Sigmoid colon (tissue), 4 donors: ENCODE measurements around the gene LILRB2.

Experiments
- POLR2A ChIP-seq, 2 donors: fragments of 450-650 bp; IDR thresholded peaks; one replicate each; pipeline ENCODE4 v1.6.1; 2016; ENCODE audit warnings: antibody characterized with exemption in 2 of 2, mild to moderate bottlenecking in 2 of 2, moderate library complexity in 2 of 2
- POLR2AphosphoS5 ChIP-seq, 4 donors: sonication (generic); formaldehyde crosslinking; IDR thresholded peaks; one replicate each; pipeline ENCODE4 v1.6.1; 2017; ENCODE audit warnings: antibody characterized with exemption in 4 of 4
- TF ChIP-seq, protein P1 (sequence below), 4 experiments: fragments of 450-650 bp in 3 of 4; fragments of 200-600 bp in 1 of 4; IDR thresholded peaks; one replicate each; pipeline ENCODE4 v1.5.1; 2016 to 2019; ENCODE audit warnings: antibody characterized with exemption in 4 of 4, mild to moderate bottlenecking in 3 of 4, moderate library complexity in 2 of 4

DNA sequence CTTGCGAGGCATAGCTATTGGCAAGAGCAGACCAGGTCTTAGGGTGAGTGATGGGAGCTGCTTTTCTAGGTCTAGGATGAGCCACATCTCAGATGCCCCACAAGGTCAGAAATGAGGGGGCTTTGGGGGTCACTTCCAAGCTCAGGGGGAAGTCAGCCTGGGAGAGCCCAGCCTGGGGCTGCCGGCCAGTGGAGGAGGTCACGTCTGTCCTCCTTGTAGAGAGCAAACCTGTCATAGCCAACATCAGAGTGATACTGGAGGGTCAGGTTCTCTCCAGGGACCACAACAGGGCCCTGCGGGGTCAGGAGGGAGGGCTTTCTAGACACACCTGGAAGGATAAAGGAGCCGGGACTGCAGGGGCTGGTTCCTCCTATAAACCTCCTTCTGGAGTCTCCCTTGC lies 29.6 kb upstream of the LILRB2 start:
- TF ChIP-seq, protein P1, sequence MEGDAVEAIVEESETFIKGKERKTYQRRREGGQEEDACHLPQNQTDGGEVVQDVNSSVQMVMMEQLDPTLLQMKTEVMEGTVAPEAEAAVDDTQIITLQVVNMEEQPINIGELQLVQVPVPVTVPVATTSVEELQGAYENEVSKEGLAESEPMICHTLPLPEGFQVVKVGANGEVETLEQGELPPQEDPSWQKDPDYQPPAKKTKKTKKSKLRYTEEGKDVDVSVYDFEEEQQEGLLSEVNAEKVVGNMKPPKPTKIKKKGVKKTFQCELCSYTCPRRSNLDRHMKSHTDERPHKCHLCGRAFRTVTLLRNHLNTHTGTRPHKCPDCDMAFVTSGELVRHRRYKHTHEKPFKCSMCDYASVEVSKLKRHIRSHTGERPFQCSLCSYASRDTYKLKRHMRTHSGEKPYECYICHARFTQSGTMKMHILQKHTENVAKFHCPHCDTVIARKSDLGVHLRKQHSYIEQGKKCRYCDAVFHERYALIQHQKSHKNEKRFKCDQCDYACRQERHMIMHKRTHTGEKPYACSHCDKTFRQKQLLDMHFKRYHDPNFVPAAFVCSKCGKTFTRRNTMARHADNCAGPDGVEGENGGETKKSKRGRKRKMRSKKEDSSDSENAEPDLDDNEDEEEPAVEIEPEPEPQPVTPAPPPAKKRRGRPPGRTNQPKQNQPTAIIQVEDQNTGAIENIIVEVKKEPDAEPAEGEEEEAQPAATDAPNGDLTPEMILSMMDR (IDR thresholded peaks at IDR 0.05): no peak
- TF ChIP-seq POLR2A (IDR thresholded peaks at IDR 0.05): no peak
- no peak for TF ChIP-seq POLR2AphosphoS5 (IDR thresholded peaks at IDR 0.05)
